ENCODE results near the gene TFEB. TPM values are rescaled to one million over a fixed set of nuclear protein-coding genes. Genes with fewer than 3 reads are reported as not detected.

The TFEB gene
- total and polyA plus RNA-seq, 4 donors = 13.3 to 38.4 (median 27.8) TPM

DNA sequence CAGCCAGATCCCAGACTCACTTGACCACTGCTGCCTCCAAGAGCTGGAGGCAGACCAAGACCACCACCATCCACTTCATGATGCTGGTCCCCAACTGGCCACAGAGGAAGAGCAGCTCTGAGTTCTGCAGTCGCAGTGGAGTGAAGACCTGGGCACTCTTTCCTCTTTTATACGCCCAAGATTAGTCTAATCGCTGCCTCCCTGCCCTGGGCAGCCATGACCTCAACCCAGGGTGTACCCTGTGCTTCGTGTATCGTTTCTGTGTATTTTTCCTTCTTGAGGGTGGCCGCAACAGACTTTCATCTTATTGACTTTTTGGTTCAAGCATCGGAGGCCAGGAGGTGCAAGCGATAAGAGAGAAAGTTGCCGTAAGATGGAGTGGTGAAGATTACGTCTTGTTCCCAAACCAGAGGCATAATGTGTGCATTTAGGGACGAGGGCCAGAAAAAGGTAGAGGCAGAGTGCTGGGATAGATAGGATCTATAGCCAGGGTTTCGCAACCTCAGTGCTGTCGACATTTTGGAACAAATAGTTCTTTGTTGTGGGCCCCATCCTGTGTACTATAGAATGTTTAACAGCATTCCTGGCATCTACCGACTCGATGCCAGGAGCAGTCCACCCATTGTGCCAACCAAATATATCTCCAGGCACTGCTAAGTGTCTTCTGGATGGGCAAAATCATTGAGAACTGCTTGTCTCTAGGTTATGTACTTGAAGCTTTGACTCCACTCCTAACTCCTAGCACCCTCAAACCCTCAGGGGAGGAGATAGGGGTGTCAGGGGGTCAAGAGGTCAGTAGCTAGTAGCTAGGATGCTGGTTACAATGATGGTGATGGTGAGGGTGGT is 12.1 kb upstream of the TFEB start, which contains the start of gene PGC:
TSS of gene PGC (minus strand) at position 142 of the 846 bp plus-strand sequence. CDS start at position 79, 63 bp downstream.
- Histone ChIP-seq H3K36me3 (ENCODE audit: control insufficient read depth in 4 of 4, insufficient read depth in 4 of 4, low read length in 4 of 4) (no peaks in the 10 kb centered on the region), H3K9ac (ENCODE audit: insufficient read depth in 1 of 2, low read length in 2 of 2) (no peak within 1 kb of the TSS), H3K4me3 (no peak within 1 kb of the TSS), H3K27ac (ENCODE audit: low read depth in 1 of 2, low read length in 1 of 2) (peak within 1 kb of the TSS in 1 of 2 donors; percentile 27), H3K4me1 (ENCODE audit: control insufficient read depth in 5 of 5, insufficient read depth in 5 of 5, low read length in 5 of 5) (peaks cover 0 to 18% (median 0%) of the 10 kb centered on the region in 5 donors), H3K27me3 (ENCODE audit: control insufficient read depth in 3 of 3, insufficient read depth in 3 of 3, low read length in 2 of 3) (no peaks in the 10 kb centered on the region), H3K9me3 (ENCODE audit: control insufficient read depth in 4 of 4, insufficient read depth in 3 of 4, low read length in 3 of 4) (no peaks in the 10 kb centered on the region)
- WGBS, 2 donors = 73 to 82% methylated on average over 15 of the region's 15 CpGs
- TF ChIP-seq, protein P1, sequence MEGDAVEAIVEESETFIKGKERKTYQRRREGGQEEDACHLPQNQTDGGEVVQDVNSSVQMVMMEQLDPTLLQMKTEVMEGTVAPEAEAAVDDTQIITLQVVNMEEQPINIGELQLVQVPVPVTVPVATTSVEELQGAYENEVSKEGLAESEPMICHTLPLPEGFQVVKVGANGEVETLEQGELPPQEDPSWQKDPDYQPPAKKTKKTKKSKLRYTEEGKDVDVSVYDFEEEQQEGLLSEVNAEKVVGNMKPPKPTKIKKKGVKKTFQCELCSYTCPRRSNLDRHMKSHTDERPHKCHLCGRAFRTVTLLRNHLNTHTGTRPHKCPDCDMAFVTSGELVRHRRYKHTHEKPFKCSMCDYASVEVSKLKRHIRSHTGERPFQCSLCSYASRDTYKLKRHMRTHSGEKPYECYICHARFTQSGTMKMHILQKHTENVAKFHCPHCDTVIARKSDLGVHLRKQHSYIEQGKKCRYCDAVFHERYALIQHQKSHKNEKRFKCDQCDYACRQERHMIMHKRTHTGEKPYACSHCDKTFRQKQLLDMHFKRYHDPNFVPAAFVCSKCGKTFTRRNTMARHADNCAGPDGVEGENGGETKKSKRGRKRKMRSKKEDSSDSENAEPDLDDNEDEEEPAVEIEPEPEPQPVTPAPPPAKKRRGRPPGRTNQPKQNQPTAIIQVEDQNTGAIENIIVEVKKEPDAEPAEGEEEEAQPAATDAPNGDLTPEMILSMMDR (IDR thresholded peaks at IDR 0.05; ENCODE audit: control extremely low read depth, extremely low read depth) = no peak
- peak; percentile 41 to 72 (median 45) for DNase-seq
- ATAC-seq (ENCODE audit: insufficient read depth, low FRiP score) = peak; percentile 30

DNA sequence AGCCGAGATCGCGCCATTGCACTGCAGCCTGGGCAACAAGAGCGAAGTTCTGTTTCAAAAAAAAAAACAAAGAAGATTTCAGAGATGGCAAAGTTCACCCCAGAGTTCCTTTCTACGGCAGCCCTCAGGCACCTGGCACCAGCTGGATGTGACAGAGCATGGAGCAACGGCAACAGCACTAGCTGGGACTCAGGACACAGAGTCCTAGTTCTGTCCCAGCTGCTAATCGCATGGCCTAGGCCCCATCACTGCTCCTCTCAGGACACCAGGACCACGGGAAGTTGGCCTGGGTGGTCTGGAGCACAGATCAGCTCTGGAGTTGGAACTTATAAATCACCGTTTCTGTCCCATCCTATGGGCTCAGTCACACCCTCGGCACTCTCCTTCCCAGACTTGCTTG is 10.7 kb upstream of the TFEB start:
- TF ChIP-seq, protein P1 (IDR thresholded peaks at IDR 0.05; ENCODE audit: control extremely low read depth, extremely low read depth) = no peak
- DNase-seq = no peak
- Histone ChIP-seq H3K27ac (ENCODE audit: low read depth in 1 of 2, low read length in 1 of 2) (no peak overlapping the region), H3K4me3 (no peak overlapping the region), H3K36me3 (ENCODE audit: control insufficient read depth in 4 of 4, insufficient read depth in 4 of 4, low read length in 4 of 4) (no peaks in the 10 kb centered on the region), H3K9me3 (ENCODE audit: control insufficient read depth in 4 of 4, insufficient read depth in 3 of 4, low read length in 3 of 4) (no peaks in the 10 kb centered on the region), H3K27me3 (ENCODE audit: control insufficient read depth in 3 of 3, insufficient read depth in 3 of 3, low read length in 2 of 3) (no peaks in the 10 kb centered on the region), H3K9ac (ENCODE audit: insufficient read depth in 1 of 2, low read length in 2 of 2) (no peak overlapping the region), H3K4me1 (ENCODE audit: control insufficient read depth in 5 of 5, insufficient read depth in 5 of 5, low read length in 5 of 5) (peaks cover 0 to 18% (median 0%) of the 10 kb centered on the region in 5 donors)
- no peak for ATAC-seq (ENCODE audit: insufficient read depth, low FRiP score)
- WGBS, 2 donors = 93 to 94% methylated on average over 10 of the region's 10 CpGs

DNA sequence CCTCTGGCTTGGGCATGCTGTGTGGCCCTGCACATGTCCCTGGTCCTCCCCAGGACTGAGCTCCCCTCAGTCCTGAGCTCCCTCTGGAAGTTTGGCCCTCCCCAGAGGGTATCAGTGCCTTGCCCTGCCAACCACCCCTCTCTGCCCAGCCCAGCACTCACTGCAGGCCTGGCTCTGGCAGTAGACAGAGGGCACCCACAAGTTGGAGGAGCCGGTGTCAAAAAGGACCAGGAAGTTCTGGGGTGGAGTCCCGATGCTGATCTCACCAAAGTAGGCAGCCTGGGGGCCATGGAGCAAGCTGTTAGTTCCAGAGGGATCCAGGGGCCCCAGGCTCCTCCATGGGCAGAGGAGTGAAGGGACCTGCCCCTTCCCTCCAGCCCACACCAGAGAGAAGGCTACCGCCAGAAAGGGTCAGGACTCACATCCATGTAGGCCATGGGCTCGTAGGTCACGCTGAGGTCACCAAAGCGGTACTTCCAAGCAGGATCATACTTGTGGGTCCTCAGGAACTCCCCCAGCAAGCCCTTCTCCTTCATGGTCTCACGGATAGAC is 8.9 kb upstream of the TFEB start:
- H3K27ac ChIP-seq (ENCODE audit: low read depth in 1 of 2, low read length in 1 of 2) = no peak overlapping the region

More for the DNA sequence above, 8.9 kb upstream of the TFEB start:
- Histone ChIP-seq H3K9ac (ENCODE audit: insufficient read depth in 1 of 2, low read length in 2 of 2) (no peak overlapping the region), H3K4me3 (no peak overlapping the region), H3K36me3 (ENCODE audit: control insufficient read depth in 4 of 4, insufficient read depth in 4 of 4, low read length in 4 of 4) (no peaks in the 10 kb centered on the region), H3K4me1 (ENCODE audit: control insufficient read depth in 5 of 5, insufficient read depth in 5 of 5, low read length in 5 of 5) (peaks cover 0 to 17% (median 3%) of the 10 kb centered on the region in 5 donors), H3K9me3 (ENCODE audit: control insufficient read depth in 4 of 4, insufficient read depth in 3 of 4, low read length in 3 of 4) (no peaks in the 10 kb centered on the region), H3K27me3 (ENCODE audit: control insufficient read depth in 3 of 3, insufficient read depth in 3 of 3, low read length in 2 of 3) (no peaks in the 10 kb centered on the region)
- ATAC-seq (ENCODE audit: insufficient read depth, low FRiP score) (no peak), DNase-seq (no peak)
- TF ChIP-seq, protein P1 (IDR thresholded peaks at IDR 0.05; ENCODE audit: control extremely low read depth, extremely low read depth) = no peak
- WGBS, 2 donors = 88 to 92% methylated on average over 7 of the region's 7 CpGs

Data from lung (tissue), 12 donors.